H1 (cell line): ENCODE data around the gene SSPN. TPM values are rescaled to one million over a fixed set of nuclear protein-coding genes. Genes with fewer than 3 reads are reported as not detected.

Source experiments
- CTCF ChIA-PET: fragments of 300-600 bp; sonication (Branson Sonifier 250); formaldehyde crosslinking; loops from one replicate; lab custom pipeline; 2021; ENCODE audit not compliant: partially characterized antibody; lab: Charles Lee
- POLR2A ChIA-PET: fragments of 300-600 bp; sonication (Branson Sonifier 250); formaldehyde crosslinking; loops from one replicate; lab custom pipeline; 2021; ENCODE audit warnings: inconsistent platforms; ENCODE audit not compliant: partially characterized antibody; lab: Charles Lee
- DNase-seq, 2 experiments: peaks; one replicate each; pipeline versions ENCODE4 v3.0.0 to v3.0.0-alpha.2; 2010 to 2022; ENCODE audit warnings: low spot score in 2 of 2, low read depth in 1 of 2, mixed read lengths in 1 of 2
- FAIRE-seq: peaks from 2 replicates; lab custom pipeline; 2011; peaks lifted over from hg19 to GRCh38; lab: Jason Lieb, UNC
- H2AFZ ChIP-seq: 2 replicates; pipeline ENCODE4 v1.8.1; 2012; ENCODE audit warnings: low read length, inconsistent platforms
- H2AK5ac ChIP-seq: 2 replicates; pipeline ENCODE4 v1.6.1; 2013; ENCODE audit warnings: low read depth, low read length
- H2BK120ac ChIP-seq: replicated peaks from 2 replicates; pipeline ENCODE3; 2013; ENCODE audit warnings: low read depth, low read length, inconsistent platforms
- H2BK12ac ChIP-seq: 2 replicates; pipeline ENCODE4 v1.6.1; 2013; ENCODE audit warnings: low read depth, low read length
- H2BK15ac ChIP-seq: 2 replicates; pipeline ENCODE4 v1.6.1; 2013; ENCODE audit warnings: low read length
- H2BK20ac ChIP-seq: 2 replicates; pipeline ENCODE4 v1.6.1; 2013; ENCODE audit warnings: low read length
- H2BK5ac ChIP-seq: 2 replicates; pipeline ENCODE4 v1.6.1; 2013; ENCODE audit warnings: low read depth, low read length
- H3K14ac ChIP-seq: 2 replicates; pipeline ENCODE4 v1.6.1; 2013; ENCODE audit warnings: inconsistent platforms; ENCODE audit not compliant: insufficient read length
- H3K18ac ChIP-seq: 2 replicates; pipeline ENCODE4 v1.6.1; 2013; ENCODE audit warnings: low read length; ENCODE audit errors: extremely low read depth
- H3K23ac ChIP-seq: 2 replicates; pipeline ENCODE4 v1.6.1; 2013; ENCODE audit warnings: inconsistent platforms; ENCODE audit not compliant: insufficient read length
- H3K23me2 ChIP-seq: 2 replicates; pipeline ENCODE4 v1.6.1; 2013; ENCODE audit warnings: low read depth, low read length
- H3K27ac ChIP-seq: 2 replicates; pipeline ENCODE4 v1.6.1; 2011; ENCODE audit warnings: low read depth, low read length, inconsistent platforms
- H3K27me3 ChIP-seq, 4 experiments: replicated peaks in 1 of 4; 1 replicate in 1 of 4; 2 replicates in 3 of 4; pipeline versions ENCODE4 v1.6.1 to v1.8.1; 2011 to 2013; ENCODE audit warnings: low read length in 3 of 4, mild to moderate bottlenecking in 3 of 4, inconsistent platforms in 2 of 4, mixed read lengths in 2 of 4, moderate library complexity in 1 of 4; ENCODE audit not compliant: control insufficient read depth in 3 of 4, insufficient read depth in 3 of 4; ENCODE audit errors: extremely low read depth in 1 of 4
- H3K36me3 ChIP-seq, 4 experiments: 2 replicates each; pipeline versions ENCODE4 v1.6.1 to v1.8.1; 2011 to 2013; ENCODE audit warnings: mild to moderate bottlenecking in 4 of 4, low read length in 3 of 4, moderate library complexity in 2 of 4, control low read depth in 1 of 4, inconsistent platforms in 1 of 4; ENCODE audit not compliant: insufficient read depth in 4 of 4, control insufficient read depth in 2 of 4
- H3K4ac ChIP-seq: replicated peaks from 2 replicates; pipeline ENCODE3; 2013; ENCODE audit warnings: low read length, low read depth, mixed read lengths, inconsistent platforms; ENCODE audit not compliant: insufficient read length
- H3K4me1 ChIP-seq, 4 experiments: replicated peaks in 1 of 4; 1 replicate in 1 of 4; 2 replicates in 3 of 4; pipeline versions ENCODE4 v1.6.1 to v1.8.1; 2011 to 2013; ENCODE audit warnings: low read length in 3 of 4, inconsistent platforms in 2 of 4, mixed read lengths in 1 of 4; ENCODE audit not compliant: insufficient read depth in 4 of 4, control insufficient read depth in 3 of 4
- H3K4me2 ChIP-seq, 2 experiments: 2 replicates each; pipeline versions ENCODE4 v1.6.1 to v1.8.1; 2011 to 2013; ENCODE audit warnings: low read depth in 2 of 2, low read length in 2 of 2, control low read depth in 1 of 2, inconsistent platforms in 1 of 2, mild to moderate bottlenecking in 1 of 2; ENCODE audit not compliant: insufficient read depth in 1 of 2
- H3K4me3 ChIP-seq, 4 experiments: fragments of 200-600, 300-600 bp in 1 of 4; sonication (generic), shearing (Covaris generic), sonication (Bioruptor Twin) in 1 of 4; 2 replicates each; pipeline versions ENCODE4 v1.5.1 to v1.8.1; 2011 to 2016; ENCODE audit warnings: low read length in 4 of 4, low read depth in 3 of 4, control low read depth in 2 of 4, inconsistent platforms in 2 of 4, mild to moderate bottlenecking in 2 of 4, mixed read lengths in 1 of 4, moderate library complexity in 1 of 4; ENCODE audit not compliant: insufficient read depth in 2 of 4; ENCODE audit errors: extremely low read depth in 1 of 4
- H3K56ac ChIP-seq: replicated peaks from 2 replicates; pipeline ENCODE3; 2013; ENCODE audit warnings: low read depth, mild to moderate bottlenecking, mixed read lengths, low read length, inconsistent platforms; ENCODE audit not compliant: insufficient read length
- H3K79me1 ChIP-seq: 2 replicates; pipeline ENCODE4 v1.6.1; 2013; ENCODE audit warnings: low read depth, low read length, control low read depth
- H3K79me2 ChIP-seq, 2 experiments: 2 replicates each; pipeline versions ENCODE4 v1.6.1 to v1.8.1; 2012 to 2013; ENCODE audit warnings: low read length in 2 of 2, mild to moderate bottlenecking in 2 of 2, inconsistent platforms in 1 of 2; ENCODE audit not compliant: insufficient read depth in 2 of 2, control insufficient read depth in 1 of 2
- H3K9ac ChIP-seq, 4 experiments: replicated peaks in 1 of 4; 1 replicate in 1 of 4; 2 replicates in 3 of 4; pipeline versions ENCODE4 v1.6.1 to v1.8.1; 2011 to 2013; ENCODE audit warnings: low read depth in 3 of 4, low read length in 3 of 4, control low read depth in 2 of 4, mild to moderate bottlenecking in 2 of 4, moderate library complexity in 2 of 4, inconsistent platforms in 1 of 4; ENCODE audit errors: extremely low read depth in 1 of 4
- H3K9me3 ChIP-seq, 2 experiments: 2 replicates each; pipeline versions ENCODE4 v1.6.1 to v1.8.1; 2012 to 2013; ENCODE audit warnings: mild to moderate bottlenecking in 2 of 2, moderate library complexity in 2 of 2, control low read depth in 1 of 2, inconsistent platforms in 1 of 2, low read depth in 1 of 2, low read length in 1 of 2, mixed read lengths in 1 of 2; ENCODE audit not compliant: insufficient read depth in 2 of 2
- H4K20me1 ChIP-seq, 2 experiments: replicated peaks in 1 of 2; 2 replicates each; pipeline versions ENCODE3 to v1.8.1; 2011 to 2013; ENCODE audit warnings: inconsistent platforms in 2 of 2, low read length in 2 of 2, mild to moderate bottlenecking in 1 of 2; ENCODE audit not compliant: insufficient read depth in 2 of 2, control insufficient read depth in 1 of 2
- H4K5ac ChIP-seq: 2 replicates; pipeline ENCODE4 v1.6.1; 2013; ENCODE audit warnings: low read length, low read depth, mixed read lengths, inconsistent platforms; ENCODE audit not compliant: insufficient read length
- H4K8ac ChIP-seq: 2 replicates; pipeline ENCODE4 v1.8.0; 2013; ENCODE audit warnings: mild to moderate bottlenecking, moderate library complexity, low read length, inconsistent platforms; ENCODE audit not compliant: insufficient read depth; ENCODE audit errors: extremely low read depth
- H4K91ac ChIP-seq: replicated peaks from 2 replicates; pipeline ENCODE3; 2013; ENCODE audit warnings: low read length, mixed read lengths, inconsistent platforms; ENCODE audit not compliant: insufficient read length
- POLR2A ChIP-seq, 2 experiments: IDR thresholded peaks; 1 replicate in 1 of 2; 2 replicates in 1 of 2; pipeline ENCODE4 v1.6.1; 2011; ENCODE audit warnings: low read depth in 2 of 2, low read length in 2 of 2, mild to moderate bottlenecking in 2 of 2; ENCODE audit errors: control extremely low read depth in 1 of 2
- RFX5 ChIP-seq: IDR thresholded peaks from 2 replicates; pipeline ENCODE4 v1.6.1; 2011; ENCODE audit warnings: low read depth, low read length, improper control_type of control experiment, borderline replicate concordance
- SIRT6 ChIP-seq: IDR thresholded peaks from one replicate; pipeline ENCODE4 v1.7.1; 2012; ENCODE audit warnings: low read length, inconsistent platforms
- SIX5 ChIP-seq: IDR thresholded peaks from 2 replicates; pipeline ENCODE4 v1.6.1; 2011; ENCODE audit warnings: mild to moderate bottlenecking, low read depth, low read length
- WGBS, 2 experiments: shearing (Covaris generic) in 1 of 2; methylation state at CpG; one replicate each; pipeline versions ENCODE4 v1.1.6 to v1.1.7; 2013 to 2015; ENCODE audit warnings: low lambda C conversion rate in 2 of 2, mixed read lengths in 2 of 2, inconsistent platforms in 1 of 2, low coverage in 1 of 2, missing lambda C conversion rate in 1 of 2; ENCODE audit not compliant: insufficient replicate concordance in 2 of 2, insufficient coverage in 1 of 2, insufficient read length in 1 of 2; ENCODE audit errors: extremely low coverage in 1 of 2, missing lambda C conversion rate in 1 of 2; 5-methylcytosine and 5-hydroxymethylcytosine counted together
- polyA plus RNA-seq, 7 experiments: library from polyadenylated mRNA; depleted of rRNA in 3 of 7; stranded (reverse) in 5 of 7; unstranded in 2 of 7; fragments of >200 nt in 5 of 7; fragments of 200-250 nt in 2 of 7; gene quantifications; 1 replicate in 5 of 7; 2 replicates in 1 of 7; 4 replicates in 1 of 7; pipeline versions ENCODE4 v1.2.1 to v1.2.3, GENCODE V29; 2011 to 2013; ENCODE audit warnings: missing spikeins in 2 of 7, mixed read lengths in 2 of 7
- total RNA-seq: library from RNA; stranded (reverse); fragmentation: NEBNext Ultra II Directional; extraction: Animal tissue kit (Norgen Biotek cat#: 25700); gene quantifications from 2 replicates; pipeline ENCODE4 v1.2.1, GENCODE V29; 2021
- TF ChIP-seq, protein P1 (sequence below): IDR thresholded peaks from 2 replicates; pipeline ENCODE4 v1.6.1; 2012; ENCODE audit warnings: low read length, inconsistent platforms

SSPN gene
- total and polyA plus RNA-seq, 2 of the 8 experiments (the other 6 are each of a cell fraction or from before 2014, with no cell fraction given), result 0.86 to 1.8 TPM

DNA sequence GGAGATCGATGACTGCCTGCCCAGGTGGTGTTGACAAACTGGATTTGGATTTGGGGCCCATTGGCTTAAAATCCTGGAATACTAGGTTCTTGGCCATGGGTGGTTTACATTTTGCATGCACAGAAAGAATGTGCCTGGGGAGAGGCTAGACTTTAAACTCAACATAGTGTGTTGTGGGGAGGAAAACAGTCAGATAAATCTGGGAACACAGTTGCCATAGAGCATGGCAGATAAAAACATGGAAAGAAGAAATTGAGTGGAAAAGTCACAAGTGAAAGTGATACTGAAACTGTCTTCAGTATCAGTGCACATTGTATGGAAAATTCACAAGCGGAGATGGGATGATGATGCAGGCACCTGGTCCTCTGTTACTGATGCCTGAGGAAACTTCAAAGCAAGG is 95.2 kb downstream of the SSPN start:
- no peaks in the 10 kb centered on the region for H3K79me1 ChIP-seq
- DNase-seq (no peak), FAIRE-seq (no peak)
- H2BK120ac ChIP-seq, result no peak overlapping the region
- H4K5ac ChIP-seq, result no peak overlapping the region
- H3K36me3 ChIP-seq, result no peaks in the 10 kb centered on the region
- no peak overlapping the region for H3K4me3 ChIP-seq
- H3K18ac ChIP-seq, result no peak overlapping the region
- WGBS, 2 experiments, result 91% methylated on average over 2 of the region's 2 CpGs; no CpG with 5 or more reads in 1 of the 2 experiments
- no peak overlapping the region for H3K56ac ChIP-seq
- no peaks in the 10 kb centered on the region for H3K79me2 ChIP-seq
- H3K23me2 ChIP-seq, result no peaks in the 10 kb centered on the region
- H3K9ac ChIP-seq, result no peak overlapping the region
- no peak overlapping the region for H2BK12ac ChIP-seq
- H2AK5ac ChIP-seq, result no peak overlapping the region
- no peak overlapping the region for H4K8ac ChIP-seq
- no peaks in the 10 kb centered on the region for H4K20me1 ChIP-seq
- no peak overlapping the region for H2AFZ ChIP-seq
- no peak overlapping the region for H3K4ac ChIP-seq
- H3K27ac ChIP-seq, result no peak overlapping the region
- H3K4me2 ChIP-seq, result no peak overlapping the region
- no peak overlapping the region for H2BK5ac ChIP-seq
- H4K91ac ChIP-seq, result no peak overlapping the region
- H3K14ac ChIP-seq, result no peak overlapping the region
- H2BK20ac ChIP-seq, result no peak overlapping the region
- no peak overlapping the region for H3K23ac ChIP-seq
- no peaks in the 10 kb centered on the region for H3K4me1 ChIP-seq
- ChIA-PET CTCF (no interaction called here), POLR2A (no interaction called here)
- H2BK15ac ChIP-seq, result no peak overlapping the region
- no peaks in the 10 kb centered on the region for H3K9me3 ChIP-seq
- no peaks in the 10 kb centered on the region; a peak in 1 of 7 replicates for H3K27me3 ChIP-seq
- no peak for TF ChIP-seq SIRT6
- TF ChIP-seq RFX5, result no peak
- no peak for TF ChIP-seq SIX5
- no peak for TF ChIP-seq POLR2A (IDR thresholded peaks at IDR 0.05; ENCODE audit: control extremely low read depth in 1 of 2, low read depth in 2 of 2, low read length in 2 of 2)
- TF ChIP-seq, protein P1, sequence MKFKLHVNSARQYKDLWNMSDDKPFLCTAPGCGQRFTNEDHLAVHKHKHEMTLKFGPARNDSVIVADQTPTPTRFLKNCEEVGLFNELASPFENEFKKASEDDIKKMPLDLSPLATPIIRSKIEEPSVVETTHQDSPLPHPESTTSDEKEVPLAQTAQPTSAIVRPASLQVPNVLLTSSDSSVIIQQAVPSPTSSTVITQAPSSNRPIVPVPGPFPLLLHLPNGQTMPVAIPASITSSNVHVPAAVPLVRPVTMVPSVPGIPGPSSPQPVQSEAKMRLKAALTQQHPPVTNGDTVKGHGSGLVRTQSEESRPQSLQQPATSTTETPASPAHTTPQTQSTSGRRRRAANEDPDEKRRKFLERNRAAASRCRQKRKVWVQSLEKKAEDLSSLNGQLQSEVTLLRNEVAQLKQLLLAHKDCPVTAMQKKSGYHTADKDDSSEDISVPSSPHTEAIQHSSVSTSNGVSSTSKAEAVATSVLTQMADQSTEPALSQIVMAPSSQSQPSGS, result no peak
